Vagina (tissue), 2 donors: ENCODE data around the gene MBLAC1. TPM values are rescaled to one million over a fixed set of nuclear protein-coding genes. Genes with fewer than 3 reads are reported as not detected.
A peak's percentile ranks its signal among the peaks of the same experiment; 100 is the strongest.

Experiments used
- DNase-seq, 2 donors: peaks; one replicate each; pipeline ENCODE4 v3.0.0-alpha.2; 2017; ENCODE audit errors: extremely low spot score in 2 of 2
- H3K27ac ChIP-seq: fragments of 200-600 bp; sonication (generic); one replicate; pipeline ENCODE4 v1.5.1; 2019
- H3K27me3 ChIP-seq: fragments of 200-600 bp; sonication (generic); one replicate; pipeline ENCODE4 v1.5.1; 2019
- H3K36me3 ChIP-seq, 2 donors: fragments of 200-600 bp; sonication (generic); one replicate each; pipeline ENCODE4 v1.5.1; 2017 to 2019
- H3K4me1 ChIP-seq: fragments of 200-600 bp; sonication (generic); one replicate; pipeline ENCODE4 v1.5.1; 2019
- H3K4me3 ChIP-seq, 2 donors: fragments of 200-600 bp; sonication (generic); 1 replicate in 1 of 2; 2 replicates in 1 of 2; pipeline ENCODE4 v1.5.1; 2016 to 2019
- H3K9me3 ChIP-seq: fragments of 200-600 bp; sonication (generic); one replicate; pipeline ENCODE4 v1.5.1; 2019
- CTCF ChIP-seq, 3 experiments: fragments of 450-650 bp in 2 of 3; fragments of 200-600 bp in 1 of 3; sonication (generic) in 1 of 3; IDR thresholded peaks; one replicate each; pipeline ENCODE4 v1.5.1; 2017 to 2019; ENCODE audit warnings: antibody characterized with exemption in 3 of 3, mild to moderate bottlenecking in 2 of 3, moderate library complexity in 2 of 3
- POLR2A ChIP-seq, 2 donors: fragments of 450-650 bp; IDR thresholded peaks; one replicate each; pipeline ENCODE4 v1.6.1; 2017; ENCODE audit warnings: antibody characterized with exemption in 2 of 2, mild to moderate bottlenecking in 2 of 2, moderate library complexity in 2 of 2
- POLR2AphosphoS5 ChIP-seq, 2 donors: sonication (generic); formaldehyde crosslinking; IDR thresholded peaks; one replicate each; pipeline ENCODE4 v1.9.0; 2017; ENCODE audit warnings: antibody characterized with exemption in 2 of 2, mild to moderate bottlenecking in 2 of 2, low read depth in 1 of 2; ENCODE audit not compliant: insufficient read depth in 1 of 2
- intact Hi-C: fragments of 100-400 bp; cut with DNase I; formaldehyde crosslinking; loops from one replicate; pipeline ENCODE4 v1.15.1; 2023
- total RNA-seq: library from RNA; depleted of rRNA; stranded (reverse); fragments of >200 nt; gene quantifications from one replicate; pipeline ENCODE4 v1.2.3, GENCODE V29; 2016

Gene MBLAC1
- total RNA-seq, 1 donor from 2014 or later = 2.9 TPM

- intact Hi-C loops = no loop called here
- Histone ChIP-seq H3K27me3 (no peaks in the 10 kb centered on the region), H3K36me3 (peaks cover 0 to 27% of the 10 kb centered on the region in 2 donors), H3K4me1 (peaks cover 44% of the 10 kb centered on the region), H3K27ac (no peak overlapping the region), H3K4me3 (no peak overlapping the region), H3K9me3 (no peaks in the 10 kb centered on the region)
- TF ChIP-seq POLR2AphosphoS5 (IDR thresholded peaks at IDR 0.05; ENCODE audit: insufficient read depth in 1 of 2, low read depth in 1 of 2) (no peak), CTCF (IDR thresholded peaks at IDR 0.05) (no peak), POLR2A (IDR thresholded peaks at IDR 0.05) (no peak)
- no peak for DNase-seq
Observed at GRCh38 chr7:100156331-100157068, 29.7 kb downstream of the MBLAC1 start.

GRCh38 chr7:100157069-100157333 lies 30.2 kb downstream of the MBLAC1 start:
- peaks cover 44% of the 10 kb centered on the region for H3K4me1 ChIP-seq
- peaks cover 0 to 27% of the 10 kb centered on the region in 2 donors for H3K36me3 ChIP-seq
- peak overlapping the region; percentile 33 for H3K27ac ChIP-seq
- intact Hi-C loops = no loop called here
- no peak overlapping the region for H3K4me3 ChIP-seq
- no peaks in the 10 kb centered on the region for H3K27me3 ChIP-seq
- no peak for DNase-seq
- TF ChIP-seq CTCF (IDR thresholded peaks at IDR 0.05) = no peak
- no peak for TF ChIP-seq POLR2AphosphoS5 (IDR thresholded peaks at IDR 0.05; ENCODE audit: insufficient read depth in 1 of 2, low read depth in 1 of 2)
- no peak for TF ChIP-seq POLR2A (IDR thresholded peaks at IDR 0.05)
- H3K9me3 ChIP-seq = no peaks in the 10 kb centered on the region

GRCh38 chr7:100157334-100158228 lies 30.8 kb downstream of the MBLAC1 start:
- DNase-seq = no peak
- intact Hi-C loops = no loop called here
- peak in 1 of 2 donors; percentile 13 for TF ChIP-seq POLR2AphosphoS5 (IDR thresholded peaks at IDR 0.05; ENCODE audit: insufficient read depth in 1 of 2, low read depth in 1 of 2)
- no peak for TF ChIP-seq CTCF (IDR thresholded peaks at IDR 0.05)
- Histone ChIP-seq H3K4me3 (peak overlapping the region; percentile 75 to 79), H3K27ac (peak overlapping the region; percentile 80), H3K4me1 (peaks cover 44% of the 10 kb centered on the region), H3K36me3 (peaks cover 0 to 27% of the 10 kb centered on the region in 2 donors), H3K9me3 (no peaks in the 10 kb centered on the region), H3K27me3 (no peaks in the 10 kb centered on the region)

GRCh38 chr7:100158229-100159098 lies 31.7 kb downstream of the MBLAC1 start, which contains the start of gene TRAPPC14:
TSS of gene TRAPPC14 (minus strand) at chr7:100158723. CDS start at chr7:100158499, 224 bp downstream.
- intact Hi-C loops = no loop called here
- H3K36me3 ChIP-seq = peaks cover 0 to 18% of the 10 kb centered on the region in 2 donors
- DNase-seq = no peak
- H3K9me3 ChIP-seq = no peaks in the 10 kb centered on the region
- H3K27me3 ChIP-seq = no peaks in the 10 kb centered on the region
- no peak for TF ChIP-seq CTCF (IDR thresholded peaks at IDR 0.05)
- TF ChIP-seq POLR2A (IDR thresholded peaks at IDR 0.05) = no peak
- peak; percentile 72 to 80 for TF ChIP-seq POLR2AphosphoS5 (IDR thresholded peaks at IDR 0.05; ENCODE audit: insufficient read depth in 1 of 2, low read depth in 1 of 2)
- H3K4me1 ChIP-seq = peaks cover 40% of the 10 kb centered on the region
- peak within 1 kb of the TSS; percentile 75 to 79 for H3K4me3 ChIP-seq
- H3K27ac ChIP-seq = peak within 1 kb of the TSS; percentile 80
